GM21576 (cell line): ENCODE measurements around the gene MPRIP.
"Not testable (repeated sequence)": the region's sequence is repeated elsewhere in the genome, so short reads cannot be mapped to it uniquely, and the experiment has no call there.

ENCODE experiments used
- ATAC-seq: cut with Tn5 transposase; IDR thresholded peaks from one replicate; pipeline ENCODE4 v1.9.1; 2021; ENCODE audit warnings: mild to moderate bottlenecking, moderate library complexity; ENCODE audit not compliant: unreplicated experiment

The MPRIP gene, protein sequence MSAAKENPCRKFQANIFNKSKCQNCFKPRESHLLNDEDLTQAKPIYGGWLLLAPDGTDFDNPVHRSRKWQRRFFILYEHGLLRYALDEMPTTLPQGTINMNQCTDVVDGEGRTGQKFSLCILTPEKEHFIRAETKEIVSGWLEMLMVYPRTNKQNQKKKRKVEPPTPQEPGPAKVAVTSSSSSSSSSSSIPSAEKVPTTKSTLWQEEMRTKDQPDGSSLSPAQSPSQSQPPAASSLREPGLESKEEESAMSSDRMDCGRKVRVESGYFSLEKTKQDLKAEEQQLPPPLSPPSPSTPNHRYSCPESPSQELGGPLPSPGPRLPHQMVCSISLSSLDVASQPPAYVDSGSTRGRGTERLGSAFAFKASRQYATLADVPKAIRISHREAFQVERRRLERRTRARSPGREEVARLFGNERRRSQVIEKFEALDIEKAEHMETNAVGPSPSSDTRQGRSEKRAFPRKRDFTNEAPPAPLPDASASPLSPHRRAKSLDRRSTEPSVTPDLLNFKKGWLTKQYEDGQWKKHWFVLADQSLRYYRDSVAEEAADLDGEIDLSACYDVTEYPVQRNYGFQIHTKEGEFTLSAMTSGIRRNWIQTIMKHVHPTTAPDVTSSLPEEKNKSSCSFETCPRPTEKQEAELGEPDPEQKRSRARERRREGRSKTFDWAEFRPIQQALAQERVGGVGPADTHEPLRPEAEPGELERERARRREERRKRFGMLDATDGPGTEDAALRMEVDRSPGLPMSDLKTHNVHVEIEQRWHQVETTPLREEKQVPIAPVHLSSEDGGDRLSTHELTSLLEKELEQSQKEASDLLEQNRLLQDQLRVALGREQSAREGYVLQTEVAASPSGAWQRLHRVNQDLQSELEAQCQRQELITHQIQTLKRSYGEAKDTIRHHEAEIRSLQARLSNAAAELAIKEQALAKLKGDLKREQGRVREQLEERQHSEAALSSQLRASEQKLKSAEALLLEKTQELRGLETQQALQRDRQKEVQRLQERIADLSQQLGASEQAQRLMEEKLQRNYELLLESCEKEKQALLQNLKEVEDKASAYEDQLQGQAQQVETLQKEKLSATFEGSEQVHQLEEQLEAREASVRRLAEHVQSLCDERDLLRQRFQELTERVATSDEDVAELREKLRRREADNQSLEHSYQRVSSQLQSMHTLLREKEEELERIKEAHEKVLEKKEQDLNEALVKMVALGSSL (N-terminal part only)

DNA sequence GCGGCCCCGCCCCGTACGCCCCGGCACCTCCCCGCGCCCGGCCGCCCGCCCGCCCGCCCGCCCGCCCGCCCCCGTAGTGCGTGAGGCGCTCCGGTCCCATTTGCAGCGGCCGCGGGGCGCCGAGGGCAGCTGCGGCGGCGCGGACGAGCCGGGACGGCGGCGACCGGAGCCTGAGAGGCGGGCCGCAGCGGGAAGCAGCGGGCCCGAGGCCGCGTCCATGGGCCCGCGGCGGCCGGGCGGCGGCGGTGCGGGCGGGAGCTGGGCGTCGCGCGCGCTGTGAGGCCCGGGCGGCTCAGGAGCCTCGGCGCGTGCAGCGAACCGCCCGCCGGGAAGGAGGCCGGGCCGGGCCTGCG lies at the start of gene MPRIP:
Gene MPRIP, plus strand, starts transcription at position 74 of the 353 bp plus-strand sequence. CDS start 392 bp downstream, outside the sequence.
- no peak for ATAC-seq

DNA sequence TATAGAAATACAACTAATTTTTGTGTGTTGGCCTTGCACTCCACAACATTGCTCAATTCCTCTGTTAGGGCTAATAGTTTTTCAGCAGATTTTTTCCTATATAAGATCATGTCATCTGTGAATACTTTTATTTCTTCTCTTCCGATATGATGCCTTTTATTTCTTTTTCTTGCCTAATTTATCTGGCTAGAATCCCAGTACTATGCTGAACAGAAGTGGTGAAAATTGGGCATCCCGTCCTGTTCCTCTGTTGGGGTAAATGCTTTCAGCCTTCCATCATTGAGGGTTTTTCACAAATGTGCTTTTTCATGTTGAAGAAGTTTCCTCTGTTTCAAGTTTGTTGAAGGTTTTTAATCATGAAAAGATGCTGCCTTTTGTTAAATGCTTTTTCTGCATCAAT lies 47.6 kb upstream of the MPRIP start:
- ATAC-seq, result no peak

DNA sequence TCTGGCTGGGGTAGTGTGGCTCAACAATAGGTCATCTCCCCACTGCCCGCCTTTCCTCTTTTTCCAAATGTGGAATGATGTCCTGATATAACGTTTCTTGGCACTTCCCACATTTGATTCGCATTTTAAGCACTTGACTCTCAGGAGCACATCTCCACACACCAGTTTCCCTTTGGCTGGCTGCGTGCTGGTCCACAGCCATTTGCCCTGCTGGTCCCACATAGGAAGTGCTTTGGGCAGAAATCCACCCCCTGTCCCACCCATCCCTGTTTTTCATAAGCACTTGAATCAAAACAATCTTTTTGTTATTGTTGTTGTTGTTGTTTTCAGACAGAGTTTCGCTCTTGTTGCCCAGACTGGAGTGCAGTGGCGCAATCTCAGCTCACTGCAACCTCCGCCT lies 46.3 kb upstream of the MPRIP start:
- ATAC-seq, result no peak

DNA sequence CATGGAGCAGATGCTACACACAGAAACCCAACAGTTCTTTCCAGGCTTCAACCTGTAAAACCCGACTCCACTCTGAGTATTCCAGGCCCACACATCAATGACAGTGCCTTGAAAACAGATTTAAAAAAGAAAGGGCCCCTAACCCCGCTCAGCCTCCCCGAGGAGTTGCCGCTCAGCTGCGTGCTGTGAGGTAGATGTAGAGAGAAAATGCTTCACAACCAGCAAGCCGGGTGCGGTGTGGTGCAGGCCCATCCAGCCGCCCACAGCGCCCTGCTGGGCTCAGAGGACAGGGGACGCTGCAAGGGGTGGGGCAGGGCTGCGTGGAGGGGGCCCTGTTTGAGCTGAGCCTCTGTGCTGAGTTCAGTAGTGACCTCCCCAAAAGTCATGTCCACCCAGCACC lies 45.5 kb upstream of the MPRIP start:
- ATAC-seq, result not testable (repeated sequence)

DNA sequence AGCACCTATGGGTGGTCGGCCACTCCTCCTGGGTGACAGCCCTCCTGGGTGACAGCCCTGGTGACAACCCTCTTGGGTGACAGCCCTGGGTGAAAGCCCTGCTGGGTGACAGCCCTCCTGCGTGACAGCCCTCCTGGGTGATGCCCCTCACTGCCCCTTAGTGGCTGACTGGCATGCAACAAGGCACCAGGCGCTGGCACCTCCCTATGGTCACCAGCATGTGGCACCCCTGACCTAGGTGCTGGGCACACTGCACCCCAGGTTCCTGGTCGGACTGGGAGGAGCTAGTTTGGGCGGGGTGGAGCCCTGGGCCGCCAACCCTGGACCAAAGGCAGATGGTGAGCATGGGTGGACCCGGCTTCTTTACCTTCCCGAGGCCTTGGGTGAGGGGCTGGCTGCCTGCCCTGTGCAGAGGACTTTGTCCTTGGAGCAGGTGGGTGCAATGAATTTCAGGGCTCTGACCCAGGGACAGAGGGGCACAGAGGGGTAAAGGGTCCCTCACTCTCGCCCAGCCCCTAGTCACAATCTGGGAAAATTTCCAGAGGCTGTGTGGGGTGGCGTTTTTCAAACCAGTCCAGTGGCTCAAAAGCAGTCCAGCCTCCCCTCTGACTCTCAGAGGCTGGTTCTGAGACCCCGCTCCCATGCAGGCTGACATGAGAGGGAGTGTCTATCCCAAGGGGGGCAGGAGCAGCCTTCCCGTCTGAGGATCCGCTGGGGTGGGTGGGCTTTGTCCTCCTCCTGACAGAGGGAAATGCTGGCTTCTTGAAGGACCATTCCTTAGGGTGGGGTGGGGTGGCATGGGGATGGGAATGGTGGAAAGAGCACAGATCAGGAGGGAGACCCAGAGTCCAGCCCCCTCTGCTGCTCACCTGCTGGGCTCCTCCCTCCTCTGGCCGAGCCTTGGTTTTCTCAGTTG lies 44.5 kb upstream of the MPRIP start:
- ATAC-seq, result no peak

DNA sequence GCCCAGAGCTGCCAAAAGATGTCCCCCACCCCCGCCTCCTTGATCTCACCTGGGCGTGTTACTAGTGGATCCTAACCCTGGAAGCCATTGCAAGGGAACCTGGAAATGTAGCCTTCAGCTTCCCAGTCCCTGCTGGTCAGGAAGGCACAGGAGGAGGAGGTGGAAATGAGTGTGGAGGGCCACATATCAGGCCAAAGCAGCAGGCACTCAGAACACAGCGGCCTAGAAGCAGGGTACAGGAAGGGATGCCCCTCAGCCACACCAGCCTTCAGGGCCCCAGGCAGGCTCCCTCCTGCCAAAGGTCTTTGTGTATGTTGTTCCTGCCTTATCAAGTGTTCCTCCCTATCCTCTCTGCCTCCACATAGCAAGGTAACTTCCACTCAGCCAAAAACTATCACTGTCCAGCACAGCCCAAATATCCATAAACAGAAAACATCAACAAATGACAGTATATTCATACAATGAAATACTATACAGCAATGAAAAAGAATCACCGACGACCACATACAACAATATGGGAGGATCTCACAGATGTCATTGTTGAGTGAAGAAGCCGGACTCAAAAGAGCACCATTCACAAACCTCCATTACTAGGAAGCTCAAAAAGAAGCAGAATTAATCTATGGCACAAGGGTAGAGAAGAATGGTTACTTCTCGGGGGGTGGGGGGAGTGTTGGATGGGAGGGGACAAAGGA lies 42.2 kb upstream of the MPRIP start:
- no peak for ATAC-seq

DNA sequence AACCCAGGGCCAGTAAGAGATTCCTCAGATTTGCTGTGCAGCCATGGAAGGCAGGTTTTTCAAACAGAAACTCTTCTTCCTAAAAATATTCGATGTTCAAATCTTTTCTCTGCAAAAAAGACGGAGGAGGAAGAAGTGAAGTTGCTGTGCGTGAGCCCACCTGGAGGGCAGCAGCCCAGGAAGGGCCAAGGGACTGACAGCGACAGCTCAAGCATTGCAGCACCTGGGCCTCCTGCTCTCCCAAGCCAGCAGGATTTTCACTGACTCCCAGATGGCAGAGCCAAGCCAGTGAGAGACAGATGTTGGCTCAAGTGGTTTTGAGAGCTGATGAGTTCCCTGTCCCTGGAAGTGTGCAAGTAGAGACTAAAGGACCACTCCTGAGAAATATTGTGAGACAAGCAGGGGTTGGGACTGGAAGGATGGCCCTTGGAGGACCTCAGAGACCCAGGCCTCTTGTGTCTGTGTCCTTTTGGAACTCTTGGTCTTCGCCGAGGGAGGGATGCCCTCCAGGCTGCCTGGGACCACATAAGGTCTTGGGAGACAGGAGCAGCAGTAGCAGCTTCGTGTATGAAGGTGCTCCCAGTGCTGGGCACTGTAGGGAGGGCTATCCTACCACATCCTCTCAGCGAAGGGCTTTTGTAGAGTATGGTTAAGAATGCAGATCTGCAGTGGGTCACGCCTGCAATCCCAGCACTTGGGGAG lies 41.0 kb upstream of the MPRIP start:
- no peak for ATAC-seq

DNA sequence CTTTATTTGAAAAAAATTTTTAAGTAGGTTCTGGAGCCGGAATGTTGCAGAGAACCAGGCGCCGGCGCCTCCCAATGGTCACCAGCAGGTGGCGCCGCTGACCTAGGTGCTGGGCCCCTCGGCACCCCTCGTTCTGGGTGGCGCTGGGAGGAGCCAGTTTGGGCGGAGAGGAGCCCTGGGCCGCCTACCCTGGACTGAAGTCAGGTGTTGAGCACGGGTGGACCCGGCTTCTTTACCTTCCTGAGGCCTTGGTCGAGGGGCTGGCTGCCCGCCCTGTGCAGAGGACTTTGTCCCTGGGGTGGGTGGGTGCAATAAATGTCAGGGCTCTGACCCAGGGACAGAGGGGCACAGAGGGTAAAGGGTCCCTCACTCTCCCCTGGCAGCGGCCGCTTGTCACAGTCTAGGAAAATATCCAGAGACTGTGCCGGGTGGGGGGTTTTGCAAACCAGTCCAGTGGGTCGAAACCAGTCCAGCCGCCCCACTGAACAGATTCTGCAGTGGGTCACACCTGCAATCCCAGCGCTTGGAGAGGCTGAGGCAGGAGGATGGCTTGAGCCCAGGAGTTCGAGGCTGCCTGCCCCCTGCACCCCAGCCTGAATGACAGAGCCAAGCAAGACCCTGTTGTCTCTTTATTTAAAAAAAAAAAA lies 40.3 kb upstream of the MPRIP start:
- no peak for ATAC-seq

DNA sequence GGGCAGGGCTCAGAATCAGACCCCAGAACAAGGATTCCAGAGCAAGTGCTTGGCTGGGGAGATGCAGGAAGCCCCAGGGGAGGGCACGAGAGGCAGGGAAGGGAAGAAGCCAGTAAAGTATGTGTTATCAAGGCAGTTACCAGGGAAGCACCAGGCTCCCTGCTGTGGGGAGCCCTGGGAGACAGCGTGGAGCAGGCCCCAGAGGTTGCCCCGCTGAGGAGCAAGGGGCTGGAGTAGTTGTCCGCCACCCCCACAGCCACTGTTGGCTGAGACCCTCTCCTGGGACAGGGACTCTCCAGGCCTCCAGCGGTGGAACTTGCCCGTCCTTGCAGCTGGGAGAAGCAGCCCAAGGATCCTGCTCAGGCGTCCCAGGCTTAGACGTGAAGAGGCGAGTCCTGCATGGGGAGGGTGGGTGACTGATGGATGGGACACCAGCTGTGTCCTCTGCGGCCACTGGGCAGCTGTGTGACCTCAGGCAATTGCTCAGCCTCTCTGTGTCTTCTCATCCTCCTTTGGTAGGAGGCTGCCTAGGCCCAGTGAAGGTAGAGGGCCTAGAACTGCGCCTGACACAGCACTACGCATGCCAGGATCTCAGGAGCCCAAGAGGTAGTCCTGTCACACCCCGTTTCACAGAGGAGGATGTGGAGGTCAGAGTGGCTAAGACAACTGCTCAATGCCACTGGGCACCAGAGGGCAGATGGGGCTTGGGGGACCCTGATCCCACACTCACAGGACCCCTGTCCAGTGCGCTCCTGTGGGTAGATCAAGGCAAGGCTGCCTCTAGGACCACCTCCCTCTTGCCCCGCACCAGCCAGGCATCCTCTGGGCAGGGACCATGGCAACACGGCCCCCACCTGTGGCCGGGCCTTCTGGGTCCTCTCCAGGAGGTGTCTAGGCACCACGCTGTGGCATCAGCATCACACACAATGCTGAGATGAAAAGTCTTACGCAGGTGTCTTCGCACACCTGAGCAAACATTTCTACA lies 39.2 kb upstream of the MPRIP start:
- not testable (repeated sequence) for ATAC-seq

DNA sequence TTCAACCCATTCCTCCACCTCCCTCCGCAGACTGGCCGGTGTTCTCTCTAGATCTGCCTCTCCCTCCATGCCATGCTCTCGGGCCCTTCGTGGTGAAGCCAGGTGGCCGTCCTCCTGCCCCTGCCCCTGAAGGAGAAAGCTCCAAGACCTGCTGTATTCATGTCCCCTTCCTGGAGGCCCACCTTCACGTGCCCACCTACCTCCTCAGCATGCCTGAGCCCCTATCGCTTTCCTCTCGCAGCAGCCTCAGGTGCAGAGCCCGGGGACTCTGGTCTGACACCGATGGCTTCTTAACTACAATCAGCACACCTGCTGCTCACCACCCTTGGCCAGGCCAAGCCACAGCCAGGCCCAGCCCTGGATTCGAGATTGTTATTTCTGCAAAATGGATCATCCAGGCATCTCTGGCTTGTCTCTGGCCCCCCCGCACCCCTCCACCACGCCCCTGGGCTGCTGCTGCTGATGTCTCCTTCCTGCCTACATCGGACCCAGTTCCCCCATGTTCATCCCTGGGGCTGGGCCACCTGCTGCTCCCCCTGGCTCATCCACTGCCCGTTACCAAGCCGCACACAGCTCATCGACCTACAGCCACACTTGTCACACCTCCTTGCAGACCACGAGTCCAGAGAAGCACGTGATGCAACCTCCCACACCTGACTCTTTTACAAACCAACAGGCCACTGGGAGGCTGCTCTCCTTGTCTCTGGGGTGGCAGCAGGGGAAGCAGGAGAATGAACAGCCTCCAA lies 37.8 kb upstream of the MPRIP start:
- no peak for ATAC-seq

DNA sequence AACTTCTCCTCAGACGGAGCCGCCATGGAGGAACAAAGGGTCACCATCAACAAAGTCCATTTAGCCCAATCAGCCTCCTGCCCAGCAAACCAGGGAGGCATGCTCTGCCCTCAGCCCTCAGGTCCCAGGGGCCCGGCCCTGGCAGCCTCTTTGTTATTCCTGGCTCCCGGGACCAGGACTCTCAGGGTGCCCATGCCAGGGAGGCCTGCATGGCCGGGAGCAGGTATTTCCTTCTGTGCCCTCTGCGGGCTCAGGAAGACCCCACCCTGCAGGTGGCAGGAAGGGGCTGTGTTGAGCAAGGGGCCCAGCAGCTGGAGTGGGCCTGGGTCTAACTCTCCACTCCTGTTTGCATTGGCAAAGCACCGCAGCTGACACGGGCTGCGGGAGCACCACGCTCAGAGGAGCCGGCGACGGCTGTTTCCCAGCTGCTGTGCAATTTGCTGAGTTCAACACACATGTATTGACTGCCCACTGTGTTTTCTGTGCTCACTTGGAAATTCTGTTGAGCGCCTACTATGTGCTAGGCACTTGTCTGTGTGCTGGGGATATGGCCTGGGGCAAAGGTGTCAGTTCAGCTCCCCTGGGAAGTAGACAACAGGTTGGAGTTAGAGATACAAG lies 37.2 kb upstream of the MPRIP start:
- not testable (repeated sequence) for ATAC-seq

DNA sequence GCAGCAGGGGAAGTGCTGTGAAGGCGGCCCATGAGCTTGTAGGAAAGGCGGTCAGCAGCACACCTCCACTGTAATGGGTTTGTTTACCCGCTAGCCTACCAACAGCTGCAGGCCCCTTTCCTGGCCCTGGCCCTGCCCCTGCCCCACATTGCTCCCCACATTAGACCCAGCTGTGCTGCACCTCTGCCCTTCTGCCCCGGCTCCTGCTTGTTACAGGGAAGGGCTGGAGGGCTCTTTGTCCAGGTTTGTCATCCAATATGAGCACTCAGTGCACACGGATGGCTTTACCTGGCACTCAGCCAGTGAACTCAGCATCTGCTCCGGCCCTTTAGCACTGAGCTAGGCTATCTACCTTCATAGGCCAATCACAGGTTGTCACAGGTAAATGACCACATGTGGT lies 34.4 kb upstream of the MPRIP start:
- ATAC-seq, result not testable (repeated sequence)

DNA sequence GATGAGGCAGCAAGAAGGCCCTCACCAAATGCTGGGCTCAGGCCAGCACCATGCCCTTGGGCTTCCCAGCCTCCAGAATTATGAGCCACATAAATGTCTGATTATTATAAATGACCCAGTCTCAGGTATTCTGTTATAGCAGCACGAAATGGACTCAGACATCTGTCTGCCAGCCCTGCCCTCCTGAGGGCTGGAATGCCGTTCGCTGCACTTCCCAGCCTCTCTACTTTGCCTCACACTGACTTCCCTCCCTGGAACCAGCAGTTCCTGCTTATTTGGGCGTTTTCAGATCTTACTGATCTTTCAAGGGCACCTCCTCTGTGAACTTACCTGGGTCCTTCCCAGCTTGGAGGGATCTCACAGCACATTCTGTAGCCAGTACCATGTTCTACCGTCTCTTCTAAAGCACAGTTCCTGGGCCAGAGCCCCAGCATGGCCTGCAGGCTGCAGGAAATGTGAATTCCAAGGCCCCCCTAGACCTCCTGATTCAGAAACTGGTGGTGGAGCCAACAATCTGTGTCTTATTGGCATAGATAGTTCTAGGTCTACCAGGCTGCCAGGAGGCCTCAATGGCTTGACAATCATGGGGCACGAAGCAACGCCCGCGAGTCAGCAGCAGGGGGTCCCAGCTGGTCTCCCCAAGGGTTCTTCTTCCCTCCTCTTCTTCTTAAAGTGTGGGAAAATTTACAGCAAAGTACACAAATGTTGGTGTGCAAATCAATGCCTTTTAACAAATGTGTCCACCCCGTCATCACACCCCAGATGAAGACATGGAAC lies 33.4 kb upstream of the MPRIP start:
- not testable (repeated sequence) for ATAC-seq

DNA sequence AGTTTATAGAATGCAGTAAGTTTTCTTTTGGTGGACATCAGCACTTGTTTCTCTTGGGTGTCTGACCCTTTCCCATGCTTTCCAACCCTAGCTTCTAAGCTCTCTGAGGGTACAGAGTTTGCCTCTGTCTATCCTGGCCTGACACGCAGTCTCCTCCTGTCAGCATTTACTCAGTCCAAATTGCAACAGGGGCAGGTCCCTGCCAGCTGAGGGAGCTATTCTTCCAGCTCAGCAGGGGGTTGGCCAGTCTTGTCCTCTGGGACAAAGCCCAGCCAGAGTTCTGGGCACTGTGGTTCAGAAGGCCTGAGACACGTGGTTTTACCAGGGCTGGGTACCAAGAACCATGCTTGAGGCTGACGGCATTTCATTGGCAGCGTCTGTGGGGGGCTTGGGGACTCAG lies 32.3 kb upstream of the MPRIP start:
- ATAC-seq, result not testable (repeated sequence)

DNA sequence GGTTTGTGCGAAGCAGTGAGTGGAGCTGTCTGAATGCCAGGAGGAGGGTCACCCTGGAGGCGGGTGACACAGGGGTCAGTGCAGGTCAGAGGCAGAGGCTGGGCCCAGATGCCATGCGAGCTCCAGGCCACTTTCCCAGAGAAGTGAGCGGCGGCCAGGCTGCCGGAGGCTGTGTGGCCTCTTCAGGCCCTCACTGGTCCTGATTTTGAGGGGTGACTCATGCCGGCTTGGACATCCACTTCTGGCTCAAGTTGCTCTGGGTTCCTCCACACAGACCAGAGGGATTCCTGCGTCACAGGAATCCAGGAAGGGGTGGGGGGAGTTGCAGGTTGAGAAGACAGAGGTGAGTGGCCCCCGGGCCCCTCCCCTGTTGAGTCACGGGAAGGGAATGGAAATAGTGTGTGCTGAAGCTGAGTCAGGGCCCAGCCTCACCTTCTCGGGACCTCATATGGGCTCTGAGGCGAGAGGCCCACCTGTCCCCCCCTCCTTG lies 31.7 kb upstream of the MPRIP start:
- ATAC-seq, result not testable (repeated sequence)
